WTC11 (cell line): ENCODE measurements around the gene LGALS9. TPM values are rescaled to one million over a fixed set of nuclear protein-coding genes. Genes with fewer than 3 reads are reported as not detected.
A peak's percentile ranks its signal among the peaks of the same experiment; 100 is the strongest.
"Not testable (repeated sequence)": the region's sequence is repeated elsewhere in the genome, so short reads cannot be mapped to it uniquely, and the experiment has no call there.

ENCODE experiments used
- ATAC-seq: fragments of 200-7000 bp; cut with Tn5 transposase; 2 replicates; pipeline ENCODE4 v1.10.0; 2021; ENCODE audit warnings: mild to moderate bottlenecking, moderate library complexity
- CTCF ChIA-PET: fragments of 300-600 bp; sonication (Branson Sonifier 250); formaldehyde crosslinking; loops from one replicate; lab custom pipeline; 2021; ENCODE audit warnings: antibody characterized with exemption; lab: Charles Lee
- POLR2A ChIA-PET: fragments of 350-600 bp; sonication (Branson Sonifier 250); formaldehyde crosslinking; loops from one replicate; lab custom pipeline; 2021; ENCODE audit warnings: antibody characterized with exemption; lab: Charles Lee
- DNase-seq: peaks from one replicate; pipeline ENCODE4 v3.0.0; 2021; ENCODE audit warnings: low spot score
- H3K27ac Mint-ChIP-seq: 2 replicates; pipeline ENCODE4 v1.8.0; 2021; ENCODE audit warnings: mixed read lengths
- H3K27me3 Mint-ChIP-seq: 2 replicates; pipeline ENCODE4 v1.8.0; 2021; ENCODE audit warnings: low read depth, mild to moderate bottlenecking, moderate library complexity, mixed read lengths
- H3K36me3 Mint-ChIP-seq: 2 replicates; pipeline ENCODE4 v1.8.0; 2021; ENCODE audit warnings: mixed read lengths
- H3K4me1 Mint-ChIP-seq: 2 replicates; pipeline ENCODE4 v1.8.0; 2022; ENCODE audit warnings: mixed read lengths
- H3K4me3 Mint-ChIP-seq: 2 replicates; pipeline ENCODE4 v1.8.0; 2021; ENCODE audit warnings: mild to moderate bottlenecking, moderate library complexity, mixed read lengths
- H3K9me3 Mint-ChIP-seq: 2 replicates; pipeline ENCODE4 v1.8.0; 2021; ENCODE audit warnings: mixed read lengths
- ATF6 ChIP-seq: sonication (generic); formaldehyde crosslinking; IDR thresholded peaks from 2 replicates; pipeline ENCODE4 v1.8.1; 2023; ENCODE audit warnings: mild to moderate bottlenecking, missing genetic modification reagents
- CBFB ChIP-seq: sonication (generic); formaldehyde crosslinking; IDR thresholded peaks from 2 replicates; pipeline ENCODE4 v1.8.1; 2022; ENCODE audit warnings: mild to moderate bottlenecking, low read depth, missing genetic modification reagents
- CTCF ChIP-seq: fragments of 200-600 bp; IDR thresholded peaks from 2 replicates; pipeline ENCODE4 v1.8.0; 2022; ENCODE audit warnings: antibody characterized with exemption
- FOXK1 ChIP-seq: sonication (generic); formaldehyde crosslinking; IDR thresholded peaks from 2 replicates; pipeline ENCODE4 v1.8.0; 2022; ENCODE audit warnings: mild to moderate bottlenecking, moderate library complexity, missing genetic modification reagents
- GRHL2 ChIP-seq: fragments of 250-450 bp; sonication (Bioruptor Pico); IDR thresholded peaks from 2 replicates; pipeline ENCODE4 v1.8.0; 2022; ENCODE audit warnings: mild to moderate bottlenecking, moderate library complexity; ENCODE audit not compliant: insufficient replicate concordance, severe bottlenecking
- GTF2I ChIP-seq: fragments of 250-450 bp; sonication (Bioruptor Pico); conservative IDR thresholded peaks from 2 replicates; pipeline ENCODE4 v1.4.0; 2021; ENCODE audit warnings: mild to moderate bottlenecking
- JAZF1 ChIP-seq: fragments of 250-450 bp; sonication (Bioruptor Pico); IDR thresholded peaks from 2 replicates; pipeline ENCODE4 v1.9.0; 2021; ENCODE audit warnings: moderate library complexity, mild to moderate bottlenecking, inconsistent platforms
- MLX ChIP-seq: sonication (generic); formaldehyde crosslinking; IDR thresholded peaks from 2 replicates; pipeline ENCODE4 v1.8.1; 2023; ENCODE audit warnings: mild to moderate bottlenecking, missing genetic modification reagents, moderate library complexity
- NFATC4 ChIP-seq: fragments of 250-450 bp; sonication (Bioruptor Pico); IDR thresholded peaks from 2 replicates; pipeline ENCODE4 v1.9.0; 2021; ENCODE audit warnings: mild to moderate bottlenecking
- NR1H2 ChIP-seq: sonication (generic); formaldehyde crosslinking; IDR thresholded peaks from 2 replicates; pipeline ENCODE4 v1.9.0; 2021; ENCODE audit warnings: mild to moderate bottlenecking, moderate library complexity, missing genetic modification reagents
- NR2C2 ChIP-seq: sonication (generic); formaldehyde crosslinking; IDR thresholded peaks from 2 replicates; pipeline ENCODE4 v1.8.0; 2022; ENCODE audit warnings: mild to moderate bottlenecking, missing genetic modification reagents
- SMAD4 ChIP-seq: sonication (generic); formaldehyde crosslinking; IDR thresholded peaks from 2 replicates; pipeline ENCODE4 v1.8.0; 2022; ENCODE audit warnings: mild to moderate bottlenecking, missing genetic modification reagents
- SP1 ChIP-seq: sonication (generic); formaldehyde crosslinking; conservative IDR thresholded peaks from 2 replicates; pipeline ENCODE4 v1.8.1; 2022; ENCODE audit warnings: missing genetic modification reagents
- TEAD4 ChIP-seq: sonication (generic); formaldehyde crosslinking; IDR thresholded peaks from 2 replicates; pipeline ENCODE4 v1.8.0; 2022; ENCODE audit warnings: mild to moderate bottlenecking, missing genetic modification reagents
- USF1 ChIP-seq: sonication (generic); formaldehyde crosslinking; IDR thresholded peaks from 2 replicates; pipeline ENCODE4 v1.8.0; 2022; ENCODE audit warnings: mild to moderate bottlenecking, missing genetic modification reagents
- ZNF121 ChIP-seq: sonication (generic); formaldehyde crosslinking; IDR thresholded peaks from 2 replicates; pipeline ENCODE4 v1.8.0; 2023; ENCODE audit warnings: missing genetic modification reagents
- ZNF138 ChIP-seq: sonication (generic); formaldehyde crosslinking; conservative IDR thresholded peaks from 2 replicates; pipeline ENCODE4 v1.8.1; 2022; ENCODE audit warnings: mild to moderate bottlenecking, moderate library complexity, missing genetic modification reagents
- ZNF232 ChIP-seq: sonication (generic); formaldehyde crosslinking; IDR thresholded peaks from 2 replicates; pipeline ENCODE4 v1.8.0; 2022; ENCODE audit warnings: mild to moderate bottlenecking, missing genetic modification reagents
- total RNA-seq: library from RNA; stranded (reverse); gene quantifications from 3 replicates; pipeline ENCODE4 v1.2.3, GENCODE V29; 2021
- TF ChIP-seq, protein P1 (sequence below): sonication (generic); formaldehyde crosslinking; IDR thresholded peaks from 2 replicates; pipeline ENCODE4 v1.8.0; 2023; ENCODE audit warnings: mild to moderate bottlenecking, missing genetic modification reagents
- TF ChIP-seq, protein P2 (sequence below): fragments of 250-450 bp; sonication (Bioruptor Pico); IDR thresholded peaks from 2 replicates; pipeline ENCODE4 v1.9.0; 2021; ENCODE audit warnings: mild to moderate bottlenecking

Gene LGALS9
- total RNA-seq, 1 experiment from 2014 or later: 5.7 TPM

GRCh38 chr17:27651411-27652345 lies 20.7 kb downstream of the LGALS9 start:
- POLR2A ChIA-PET: no interaction called here
- Mint-ChIP-seq H3K9me3 (no peaks in the 10 kb centered on the region), H3K36me3 (no peaks in the 10 kb centered on the region), H3K4me1 (peaks cover 23% of the 10 kb centered on the region), H3K27ac (no peak overlapping the region), H3K4me3 (no peak overlapping the region), H3K27me3 (no peaks in the 10 kb centered on the region; the same call in 1 of the 2 replicates)
- CTCF ChIA-PET: interaction anchor here (0.8 to 5.7 kb wide), 34 partner anchors 10 to 417 kb away, joined by 3 to 67 read pairs (median 4); partner anchors contain the start of genes KSR1 and NOS2
- peak; percentile 77 for DNase-seq
- TF ChIP-seq USF1: no peak
- peak; percentile 94 for TF ChIP-seq CTCF
- TF ChIP-seq, protein P1, sequence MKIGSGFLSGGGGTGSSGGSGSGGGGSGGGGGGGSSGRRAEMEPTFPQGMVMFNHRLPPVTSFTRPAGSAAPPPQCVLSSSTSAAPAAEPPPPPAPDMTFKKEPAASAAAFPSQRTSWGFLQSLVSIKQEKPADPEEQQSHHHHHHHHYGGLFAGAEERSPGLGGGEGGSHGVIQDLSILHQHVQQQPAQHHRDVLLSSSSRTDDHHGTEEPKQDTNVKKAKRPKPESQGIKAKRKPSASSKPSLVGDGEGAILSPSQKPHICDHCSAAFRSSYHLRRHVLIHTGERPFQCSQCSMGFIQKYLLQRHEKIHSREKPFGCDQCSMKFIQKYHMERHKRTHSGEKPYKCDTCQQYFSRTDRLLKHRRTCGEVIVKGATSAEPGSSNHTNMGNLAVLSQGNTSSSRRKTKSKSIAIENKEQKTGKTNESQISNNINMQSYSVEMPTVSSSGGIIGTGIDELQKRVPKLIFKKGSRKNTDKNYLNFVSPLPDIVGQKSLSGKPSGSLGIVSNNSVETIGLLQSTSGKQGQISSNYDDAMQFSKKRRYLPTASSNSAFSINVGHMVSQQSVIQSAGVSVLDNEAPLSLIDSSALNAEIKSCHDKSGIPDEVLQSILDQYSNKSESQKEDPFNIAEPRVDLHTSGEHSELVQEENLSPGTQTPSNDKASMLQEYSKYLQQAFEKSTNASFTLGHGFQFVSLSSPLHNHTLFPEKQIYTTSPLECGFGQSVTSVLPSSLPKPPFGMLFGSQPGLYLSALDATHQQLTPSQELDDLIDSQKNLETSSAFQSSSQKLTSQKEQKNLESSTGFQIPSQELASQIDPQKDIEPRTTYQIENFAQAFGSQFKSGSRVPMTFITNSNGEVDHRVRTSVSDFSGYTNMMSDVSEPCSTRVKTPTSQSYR (CRISPR knock-in tag): no peak
- TF ChIP-seq ATF6 (CRISPR knock-in tag): no peak
- TF ChIP-seq ZNF138: no peak
- TF ChIP-seq GTF2I (CRISPR knock-in tag): no peak
- TF ChIP-seq FOXK1: no peak
- ATAC-seq: peak; percentile 36

DNA sequence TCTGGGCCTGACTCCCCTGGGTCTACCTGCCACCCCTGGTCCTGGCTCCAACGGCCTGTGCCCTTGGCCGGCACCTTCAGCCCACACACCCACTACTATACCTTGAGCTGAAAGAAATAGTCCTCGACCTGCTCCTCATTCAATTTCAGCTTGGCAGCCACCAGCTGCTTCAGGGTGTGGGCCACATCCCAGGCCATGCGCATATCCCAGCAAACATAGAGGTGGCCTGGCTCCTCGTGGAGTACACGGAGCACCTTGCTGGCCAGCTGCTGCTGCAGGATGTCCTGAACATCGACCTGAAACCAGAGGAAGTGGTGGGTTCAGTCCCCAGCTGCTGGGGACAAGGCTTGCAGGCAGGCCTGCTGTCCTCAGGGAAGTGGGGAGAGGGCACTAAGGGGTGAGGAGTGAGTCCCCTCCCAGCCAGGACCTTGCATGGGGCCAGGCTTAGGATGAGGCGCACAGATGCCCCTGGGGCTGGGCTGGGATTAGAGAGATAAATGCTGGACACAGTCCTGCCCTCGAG lies 22.5 kb downstream of the LGALS9 start:
- ATAC-seq, DNase-seq, H3K27me3 Mint-ChIP-seq, H3K9me3 Mint-ChIP-seq, H3K4me3 Mint-ChIP-seq, POLR2A ChIA-PET, H3K36me3 Mint-ChIP-seq, H3K27ac Mint-ChIP-seq: not testable (repeated sequence)
- CTCF ChIA-PET: interaction anchor here (0.8 to 5.7 kb wide), 11 partner anchors 11 to 226 kb away, joined by 3 to 80 read pairs (median 17); no protein-coding TSS in a partner anchor
- peaks cover 19% of the 10 kb centered on the region for H3K4me1 Mint-ChIP-seq

DNA sequence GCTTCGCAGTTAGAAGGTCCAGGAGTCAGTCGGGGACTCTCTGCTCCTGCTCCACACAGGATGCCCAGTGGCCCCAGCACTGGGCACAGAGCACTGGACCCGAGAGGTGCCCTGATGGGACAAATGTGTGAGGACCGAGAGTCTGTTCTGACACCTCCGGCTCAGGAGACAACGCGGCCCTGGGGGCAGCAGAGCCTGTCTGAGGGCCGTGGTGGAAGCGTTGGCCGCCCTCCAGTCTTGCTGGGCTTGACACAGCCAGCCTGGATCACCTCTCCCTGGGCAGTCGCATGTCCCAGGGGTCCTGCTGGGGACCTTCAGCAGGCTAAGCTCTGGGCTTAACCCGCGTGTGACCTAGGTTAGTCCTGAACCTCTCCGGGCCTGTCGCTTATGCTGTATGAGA lies 23.1 kb downstream of the LGALS9 start:
- POLR2A ChIA-PET: interaction anchor here (0.6 kb wide), 1 partner anchor 214 kb away, joined by 3 read pairs; no protein-coding TSS in a partner anchor
- no peak for DNase-seq
- ATAC-seq: no peak
- TF ChIP-seq GRHL2 (no peak), NR1H2 (no peak), ZNF232 (CRISPR knock-in tag) (no peak), ZNF121 (CRISPR knock-in tag) (no peak), JAZF1 (no peak), NR2C2 (CRISPR knock-in tag) (no peak), CBFB (no peak), MLX (CRISPR knock-in tag) (no peak), NFATC4 (CRISPR knock-in tag) (no peak), SP1 (CRISPR knock-in tag) (no peak), TEAD4 (CRISPR knock-in tag) (no peak), SMAD4 (CRISPR knock-in tag) (no peak)
- TF ChIP-seq, protein P2, sequence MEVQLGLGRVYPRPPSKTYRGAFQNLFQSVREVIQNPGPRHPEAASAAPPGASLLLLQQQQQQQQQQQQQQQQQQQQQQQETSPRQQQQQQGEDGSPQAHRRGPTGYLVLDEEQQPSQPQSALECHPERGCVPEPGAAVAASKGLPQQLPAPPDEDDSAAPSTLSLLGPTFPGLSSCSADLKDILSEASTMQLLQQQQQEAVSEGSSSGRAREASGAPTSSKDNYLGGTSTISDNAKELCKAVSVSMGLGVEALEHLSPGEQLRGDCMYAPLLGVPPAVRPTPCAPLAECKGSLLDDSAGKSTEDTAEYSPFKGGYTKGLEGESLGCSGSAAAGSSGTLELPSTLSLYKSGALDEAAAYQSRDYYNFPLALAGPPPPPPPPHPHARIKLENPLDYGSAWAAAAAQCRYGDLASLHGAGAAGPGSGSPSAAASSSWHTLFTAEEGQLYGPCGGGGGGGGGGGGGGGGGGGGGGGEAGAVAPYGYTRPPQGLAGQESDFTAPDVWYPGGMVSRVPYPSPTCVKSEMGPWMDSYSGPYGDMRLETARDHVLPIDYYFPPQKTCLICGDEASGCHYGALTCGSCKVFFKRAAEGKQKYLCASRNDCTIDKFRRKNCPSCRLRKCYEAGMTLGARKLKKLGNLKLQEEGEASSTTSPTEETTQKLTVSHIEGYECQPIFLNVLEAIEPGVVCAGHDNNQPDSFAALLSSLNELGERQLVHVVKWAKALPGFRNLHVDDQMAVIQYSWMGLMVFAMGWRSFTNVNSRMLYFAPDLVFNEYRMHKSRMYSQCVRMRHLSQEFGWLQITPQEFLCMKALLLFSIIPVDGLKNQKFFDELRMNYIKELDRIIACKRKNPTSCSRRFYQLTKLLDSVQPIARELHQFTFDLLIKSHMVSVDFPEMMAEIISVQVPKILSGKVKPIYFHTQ (CRISPR knock-in tag): no peak

More for the DNA sequence above, 23.1 kb downstream of the LGALS9 start:
- Mint-ChIP-seq H3K27ac (no peak overlapping the region), H3K9me3 (no peaks in the 10 kb centered on the region), H3K27me3 (no peaks in the 10 kb centered on the region; the same call in 1 of the 2 replicates), H3K36me3 (no peaks in the 10 kb centered on the region), H3K4me1 (peaks cover 16% of the 10 kb centered on the region), H3K4me3 (no peak overlapping the region)
- CTCF ChIA-PET: interaction anchor here (0.6 to 5.6 kb wide), 60 partner anchors 9 to 577 kb away, joined by 3 to 80 read pairs (median 4); partner anchors contain the start of genes KSR1 and LYRM9
